Activated CD8-positive, alpha-beta memory T cell treated with anti-CD3 and anti-CD28 coated beads for 24 hours (primary cell): ENCODE data around the gene GPC2.
"Not testable (repeated sequence)": the region's sequence is repeated elsewhere in the genome, so short reads cannot be mapped to it uniquely, and the experiment has no call there.

Experiments used
- DNase-seq: peaks from one replicate; pipeline ENCODE4 v3.0.0-alpha.2; 2020

The GPC2 gene

GRCh38 chr7:100147278-100147677 is 29.9 kb downstream of the GPC2 start:
- DNase-seq: no peak

GRCh38 chr7:100146350-100146749 is 30.8 kb downstream of the GPC2 start:
- DNase-seq: not testable (repeated sequence)

- no peak for DNase-seq
Measured at GRCh38 chr7:100142461-100142860, 34.7 kb downstream of the GPC2 start.

- no peak for DNase-seq
Measured at GRCh38 chr7:100141555-100141949, 35.6 kb downstream of the GPC2 start.

- no peak for DNase-seq
Measured at GRCh38 chr7:100137851-100138760, 39.1 kb downstream of the GPC2 start.

GRCh38 chr7:100132697-100133151 is 44.5 kb downstream of the GPC2 start:
- DNase-seq: peak; percentile 79

GRCh38 chr7:100132126-100132525 is 45.1 kb downstream of the GPC2 start:
- no peak for DNase-seq

GRCh38 chr7:100130608-100131453 is 46.4 kb downstream of the GPC2 start:
- peak; percentile 96 for DNase-seq

GRCh38 chr7:100130220-100130607 is 47.0 kb downstream of the GPC2 start:
- not testable (repeated sequence) for DNase-seq

GRCh38 chr7:100128637-100128963 is 48.6 kb downstream of the GPC2 start:
- no peak for DNase-seq

GRCh38 chr7:100127866-100128636 is 49.1 kb downstream of the GPC2 start:
- DNase-seq: peak; percentile 79

GRCh38 chr7:100126931-100127865 is 50.0 kb downstream of the GPC2 start, which contains the start of gene MBLAC1:
Gene MBLAC1, plus strand, starts transcription at chr7:100126967. Its CDS starts 429 bp downstream, at chr7:100127396.
- peak; percentile 98 for DNase-seq

- no peak for DNase-seq
Measured at GRCh38 chr7:100126239-100126930, 50.8 kb downstream of the GPC2 start.

GRCh38 chr7:100124301-100125230 is 52.6 kb downstream of the GPC2 start:
- DNase-seq: no peak

GRCh38 chr7:100122568-100122967 is 54.6 kb downstream of the GPC2 start:
- no peak for DNase-seq

GRCh38 chr7:100122067-100122466 is 55.1 kb downstream of the GPC2 start:
- DNase-seq: no peak

GRCh38 chr7:100120733-100121036 is 56.5 kb downstream of the GPC2 start:
- no peak for DNase-seq

- DNase-seq: no peak
Measured at GRCh38 chr7:100119970-100120732, 57.0 kb downstream of the GPC2 start.
